ENCODE results near the gene SFSWAP. TPM values are rescaled to one million over a fixed set of nuclear protein-coding genes. Genes with fewer than 3 reads are reported as not detected.
"Not testable (repeated sequence)": the region's sequence is repeated elsewhere in the genome, so short reads cannot be mapped to it uniquely, and the experiment has no call there.

The SFSWAP gene
- total RNA-seq, 1 donor from 2014 or later: 17.1 TPM

DNA sequence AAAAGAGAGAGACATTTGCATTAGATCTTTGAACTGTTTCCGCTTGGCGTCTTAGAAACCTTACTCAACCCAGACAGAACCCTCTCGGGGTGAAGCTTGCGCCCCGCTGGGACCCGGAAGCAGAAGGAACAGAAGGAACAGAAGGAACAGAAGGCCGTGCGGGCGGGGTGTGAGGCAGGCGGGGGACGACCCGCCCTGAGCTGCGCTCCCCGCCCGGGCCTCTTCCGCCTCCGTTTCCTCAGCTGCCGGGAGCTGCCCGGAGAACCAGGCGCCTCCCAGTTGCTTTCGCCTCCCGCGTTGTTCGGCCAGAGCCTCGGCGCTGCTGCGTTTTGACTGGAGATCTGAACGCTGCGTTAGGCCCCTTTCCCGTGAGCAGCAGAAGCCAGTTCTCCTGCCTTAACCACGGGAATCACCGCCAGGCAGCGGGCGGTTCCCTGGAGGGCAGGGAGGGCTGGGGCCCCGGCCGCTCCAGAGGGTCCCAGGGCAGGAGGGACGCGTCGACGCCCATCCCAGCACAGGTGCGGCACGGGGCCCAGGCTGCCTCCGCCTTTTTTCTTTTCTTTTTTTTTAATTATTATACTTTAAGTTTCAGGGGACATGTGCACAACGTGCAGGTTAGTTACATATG, 98.0 kb downstream of the SFSWAP start:
- DNase-seq (ENCODE audit: low spot score): no peak

DNA sequence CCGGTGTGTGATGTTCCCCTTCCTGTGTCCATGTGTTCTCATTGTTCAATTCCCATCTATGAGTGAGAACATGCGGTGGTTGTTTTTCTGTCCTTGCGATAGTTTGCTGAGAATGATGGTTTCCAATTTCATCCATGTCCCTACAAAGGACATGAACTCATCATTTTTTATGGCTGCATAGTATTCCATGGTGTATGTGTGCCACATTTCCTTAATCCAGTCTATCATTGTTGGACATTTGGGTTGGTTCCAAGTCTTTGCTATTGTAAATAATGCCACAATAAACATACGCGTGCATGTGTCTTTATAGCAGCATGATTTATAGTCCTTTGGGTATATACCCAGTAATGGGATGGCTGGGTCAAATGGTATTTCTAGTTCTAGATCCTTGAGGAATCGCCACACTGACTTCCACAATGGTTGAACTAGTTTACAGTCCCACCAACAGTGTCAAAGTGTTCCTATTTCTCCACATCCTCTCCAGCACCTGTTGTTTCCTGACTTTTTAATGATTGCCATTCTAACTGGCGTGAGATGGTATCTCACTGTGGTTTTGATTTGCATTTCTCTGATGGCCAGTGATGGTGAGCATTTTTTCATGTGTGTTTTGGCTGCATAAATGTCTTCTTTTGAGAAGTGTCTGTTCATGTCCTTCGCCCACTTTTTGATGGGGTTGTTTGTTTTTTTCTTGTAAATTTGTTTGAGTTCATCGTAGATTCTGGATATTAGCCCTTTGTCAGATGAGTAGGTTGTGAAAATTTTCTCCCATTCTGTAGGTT, 98.8 kb downstream of the SFSWAP start:
- not testable (repeated sequence) for DNase-seq (ENCODE audit: low spot score)

DNA sequence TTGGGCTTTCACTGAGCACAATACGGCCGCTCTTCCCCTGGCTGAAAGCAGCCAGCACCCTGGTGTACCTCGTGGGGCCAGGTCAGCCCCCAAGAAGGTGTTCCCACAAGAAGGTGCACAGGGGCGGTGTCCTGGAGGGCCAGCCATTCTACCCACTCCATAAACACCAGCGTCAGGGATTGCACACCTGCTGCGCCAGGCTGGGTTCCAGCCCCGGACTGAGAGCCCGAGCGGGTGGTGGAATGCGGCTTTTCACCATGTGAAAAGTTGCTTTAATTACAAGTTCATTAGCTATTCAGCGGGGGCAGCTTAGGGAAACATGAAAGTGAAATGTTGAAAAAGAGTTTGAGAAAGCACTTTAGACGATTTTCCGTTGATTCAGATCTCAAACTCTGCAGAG, 99.8 kb downstream of the SFSWAP start:
- no peak for DNase-seq (ENCODE audit: low spot score)

DNA sequence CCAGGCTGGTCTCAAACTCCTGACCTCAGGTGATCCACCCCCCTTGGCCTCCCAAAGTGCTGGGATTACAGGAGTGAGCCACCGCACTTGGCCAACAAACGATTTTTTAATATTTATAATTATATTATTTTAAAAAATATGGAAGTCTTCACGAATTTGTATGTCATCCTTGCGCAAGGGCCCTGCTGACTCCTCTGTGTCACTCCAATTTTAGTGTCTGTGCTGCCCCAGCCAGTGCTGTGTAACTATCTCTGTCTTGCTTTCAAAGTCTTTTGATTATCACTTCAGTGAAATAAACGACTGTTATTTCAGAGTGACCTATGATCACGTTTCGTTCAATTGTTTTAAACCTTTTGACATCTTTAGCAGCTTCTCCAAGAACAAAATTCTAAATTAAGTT, 104.2 kb downstream of the SFSWAP start:
- no peak for DNase-seq (ENCODE audit: low spot score)

DNA sequence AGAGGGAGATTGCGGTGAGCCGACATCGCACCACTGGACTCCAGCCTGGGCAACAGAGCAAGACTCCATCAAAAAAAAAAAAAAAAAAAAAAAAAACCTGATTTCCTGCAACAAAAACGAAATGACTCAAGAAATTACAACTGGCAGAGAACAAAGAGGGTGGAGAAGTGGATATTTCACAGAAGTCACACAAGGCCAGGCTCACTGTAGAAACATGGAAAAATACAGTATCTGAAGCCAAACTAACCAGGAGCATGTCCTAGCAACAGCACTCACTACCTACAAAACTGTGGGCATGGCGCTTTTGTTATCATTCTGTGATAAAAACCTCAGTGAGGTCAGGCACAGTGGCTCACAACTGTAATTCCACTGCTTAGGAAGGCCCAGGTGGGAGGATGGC, 105.6 kb downstream of the SFSWAP start:
- DNase-seq (ENCODE audit: low spot score): no peak

DNA sequence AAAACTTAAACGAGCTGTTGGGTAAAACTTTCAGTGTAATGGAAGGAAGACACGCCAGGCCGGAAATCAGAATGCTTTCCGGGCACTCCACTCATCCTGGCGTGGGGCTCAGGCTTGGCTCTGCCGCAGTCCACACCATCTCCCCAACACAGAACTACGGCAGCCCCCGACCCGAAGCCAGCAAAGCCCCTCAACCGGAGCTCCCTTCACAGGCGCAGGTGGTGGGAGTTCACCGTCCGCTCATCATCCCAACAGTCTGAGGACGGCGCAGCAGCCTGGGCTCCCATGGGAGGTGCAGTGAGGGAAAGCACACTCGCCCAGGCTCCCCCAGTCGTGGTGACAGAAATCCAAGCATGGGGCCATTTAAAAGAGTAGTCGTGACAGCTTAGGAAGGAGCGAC, 106.4 kb downstream of the SFSWAP start:
- DNase-seq (ENCODE audit: low spot score): no peak

DNA sequence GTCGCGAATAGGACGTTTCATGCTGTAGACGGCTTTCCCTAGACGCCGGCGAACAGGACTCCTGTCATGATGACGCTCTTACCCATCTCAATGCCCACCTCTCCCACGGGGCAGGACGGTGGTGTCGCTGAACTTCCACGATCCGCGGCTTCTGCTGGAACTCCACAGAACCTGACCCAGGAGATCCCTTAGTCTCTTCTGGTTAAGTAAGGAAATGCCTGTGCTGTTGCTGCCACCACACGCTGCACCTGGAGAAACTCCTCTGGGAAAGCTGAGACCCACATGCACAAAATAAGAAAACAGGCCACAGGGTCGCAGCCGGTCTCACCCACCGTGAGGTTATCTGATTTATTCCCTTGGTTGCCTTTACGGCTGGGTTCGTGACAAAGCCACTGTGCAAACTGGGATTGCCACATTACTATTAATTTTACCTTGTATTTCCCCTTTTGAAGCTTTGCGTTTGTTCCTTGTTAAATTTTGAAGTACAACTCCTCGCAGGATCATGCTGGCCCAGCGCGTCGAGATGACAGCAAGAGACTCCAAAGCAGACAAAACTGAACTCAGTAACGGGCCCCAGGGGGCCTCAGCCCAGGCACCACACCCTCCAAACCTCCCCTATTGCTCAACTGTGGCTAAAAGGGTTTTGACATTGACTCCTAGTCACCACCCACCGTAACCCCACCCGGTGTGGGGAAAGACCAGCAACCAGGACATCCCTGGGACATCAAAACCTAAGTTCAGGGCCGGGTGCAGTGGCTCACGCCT, 108.1 kb downstream of the SFSWAP start:
- DNase-seq (ENCODE audit: low spot score): no peak

DNA sequence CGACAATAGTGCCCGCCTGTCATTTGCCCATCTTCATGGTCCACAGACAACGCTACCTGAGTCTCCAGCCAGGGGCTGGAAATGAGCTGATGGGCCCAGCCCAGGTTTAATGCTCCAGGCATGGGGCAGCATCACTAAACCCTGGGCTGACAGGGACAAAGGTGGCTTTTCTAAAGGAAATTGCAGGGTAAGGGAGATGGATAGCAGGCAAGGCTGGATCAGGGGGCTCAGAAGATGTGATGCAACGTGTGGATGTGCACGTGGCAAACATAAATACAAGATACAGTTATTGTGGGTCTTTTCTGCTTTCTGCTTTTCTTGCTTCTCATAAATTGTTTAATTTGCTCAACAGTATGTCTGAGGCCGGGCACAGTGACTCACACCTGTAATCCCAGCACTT, 113.6 kb downstream of the SFSWAP start:
- DNase-seq (ENCODE audit: low spot score): no peak

DNA sequence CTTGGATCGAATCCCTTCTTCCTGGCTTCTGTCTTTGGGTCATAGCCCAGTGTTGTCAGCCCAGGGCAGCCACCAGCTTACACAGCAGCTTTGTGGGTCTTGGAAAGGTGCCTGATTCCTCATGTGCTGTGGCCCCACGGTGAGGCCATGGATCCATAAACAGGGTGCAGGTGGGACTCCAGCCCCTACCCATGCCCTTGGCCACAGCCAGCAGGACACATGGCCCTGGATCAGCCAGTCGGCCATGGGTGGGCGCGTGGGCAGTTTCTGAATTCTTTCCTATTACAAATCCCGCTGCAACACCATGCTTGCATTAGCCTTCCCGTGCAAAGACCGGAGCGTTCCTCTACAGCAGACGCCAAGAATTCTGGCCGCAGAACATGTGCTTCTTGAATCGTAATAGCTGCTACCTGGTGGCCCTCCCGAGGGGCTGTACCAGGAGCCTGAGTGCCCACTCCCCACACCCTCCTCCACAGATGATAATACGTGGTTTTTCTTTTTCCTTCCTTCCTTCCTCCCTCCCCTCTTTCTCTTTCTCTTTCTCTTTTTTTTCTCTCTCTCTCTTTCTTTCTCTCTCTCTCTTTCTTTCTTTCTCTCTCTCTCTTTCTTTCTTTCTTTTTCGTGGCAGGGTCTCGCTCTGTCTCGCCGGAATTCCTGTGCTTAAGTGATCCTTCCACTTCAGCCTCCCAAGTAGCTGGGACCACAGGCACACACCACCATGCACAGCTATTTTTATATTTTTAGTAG, 114.4 kb downstream of the SFSWAP start:
- no peak for DNase-seq (ENCODE audit: low spot score)

DNA sequence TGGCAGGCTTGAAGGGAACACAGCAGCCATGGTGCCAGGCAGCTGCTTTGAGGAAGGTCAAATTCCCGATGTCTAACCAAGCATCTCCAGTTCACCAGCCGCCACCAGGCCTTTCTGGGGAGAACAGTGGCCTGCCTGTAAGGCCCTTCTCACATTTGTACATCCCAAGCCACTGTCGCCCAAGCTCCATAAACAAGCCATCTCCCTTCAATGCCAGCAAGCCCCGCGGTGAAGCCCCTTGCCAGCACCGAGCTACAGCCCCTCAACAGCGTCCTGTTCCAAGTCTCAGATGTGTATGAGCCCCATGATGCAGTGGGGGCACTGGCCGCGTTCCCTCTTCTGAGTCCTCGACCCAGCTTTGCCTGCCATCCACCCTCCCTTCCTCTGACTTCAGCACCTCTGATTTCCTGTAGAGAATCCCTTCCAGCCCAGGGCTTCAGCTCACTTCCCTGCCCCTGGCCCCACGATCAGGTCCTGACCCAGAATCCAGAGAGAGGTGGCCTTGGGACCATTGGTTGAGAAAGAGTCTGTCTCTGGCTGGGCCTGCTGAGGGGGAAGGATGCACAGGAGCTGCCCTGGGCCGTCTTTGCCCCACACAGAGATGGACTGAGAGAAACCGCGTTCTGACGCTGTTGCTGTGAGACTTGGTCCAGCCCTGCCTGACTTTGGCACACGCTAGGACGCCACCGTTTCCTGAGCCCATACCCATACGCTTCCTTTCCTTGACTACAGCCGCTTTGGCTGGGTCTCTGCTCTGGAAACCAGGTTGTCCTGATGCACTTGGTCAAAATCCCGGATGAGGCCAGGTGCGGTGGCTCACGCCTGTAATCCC, 115.4 kb downstream of the SFSWAP start:
- DNase-seq (ENCODE audit: low spot score): no peak

DNA sequence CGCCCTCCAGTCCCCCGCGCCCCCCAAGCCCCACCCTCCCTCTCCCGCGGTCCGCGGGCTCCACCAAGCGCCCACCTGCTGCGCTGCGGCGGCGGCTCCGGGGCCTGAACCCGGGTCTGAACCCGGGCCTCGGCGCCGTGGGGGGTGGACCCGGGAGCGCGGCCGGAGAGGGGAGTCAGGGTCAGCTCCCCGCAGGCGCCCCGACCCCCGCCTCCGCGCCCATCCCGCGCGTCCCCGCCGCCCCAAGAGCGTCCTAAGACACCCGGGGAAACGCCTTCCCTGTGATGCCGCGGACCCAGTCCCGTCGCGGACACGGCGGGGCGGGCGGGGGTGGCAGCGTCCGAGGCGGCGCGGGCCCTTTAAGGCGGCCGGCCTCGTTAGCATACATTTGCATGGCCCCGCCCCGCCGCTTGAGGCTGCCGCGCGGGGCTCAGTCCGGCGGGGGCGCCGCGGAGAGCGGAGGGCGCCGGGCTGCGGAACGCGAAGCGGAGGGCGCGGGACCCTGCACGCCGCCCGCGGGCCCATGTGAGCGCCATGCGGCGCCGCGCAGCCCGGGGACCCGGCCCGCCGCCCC, 117.2 kb downstream of the SFSWAP start, which contains the start of gene MMP17:
TSS of gene MMP17 (plus strand) at position 433 of the 574 bp plus-strand sequence. CDS start at position 535, 102 bp downstream.
- peak; percentile 15 for DNase-seq (ENCODE audit: low spot score)

DNA sequence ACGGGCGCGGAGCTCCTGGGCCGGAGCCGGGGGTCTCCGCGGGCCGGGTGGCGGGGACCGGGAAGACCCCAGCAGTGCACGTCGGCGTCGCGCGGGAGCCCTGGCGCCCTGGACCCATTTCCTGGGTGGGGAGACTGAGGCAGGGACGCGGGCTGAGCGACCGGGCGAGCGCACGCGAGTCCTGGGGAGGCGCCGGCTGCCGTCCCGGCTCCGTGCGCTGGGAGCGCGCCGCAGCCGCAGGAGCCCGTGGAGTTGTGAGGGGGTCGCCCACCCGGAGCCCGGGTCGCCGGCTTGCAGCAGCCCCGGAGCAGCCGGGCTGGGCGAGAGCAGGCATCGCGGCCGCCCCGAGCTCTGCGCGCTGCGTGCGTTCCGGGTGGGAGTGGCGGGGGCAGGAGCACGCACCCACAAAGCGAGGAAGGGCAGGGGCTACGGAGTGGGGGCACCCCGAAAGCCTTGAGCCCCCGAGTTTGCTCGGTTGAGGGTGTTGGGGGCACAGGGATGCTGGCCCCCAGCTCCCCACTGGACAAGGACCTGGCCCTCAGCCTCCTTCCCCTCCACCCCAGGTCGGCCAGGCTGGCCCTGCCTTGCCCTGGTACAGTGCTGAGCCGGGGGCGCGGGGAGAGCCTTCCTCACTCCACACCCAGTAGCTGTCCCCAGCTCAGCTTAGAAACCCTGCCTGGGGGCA, 117.9 kb downstream of the SFSWAP start:
- peak; percentile 9 for DNase-seq (ENCODE audit: low spot score)

DNA sequence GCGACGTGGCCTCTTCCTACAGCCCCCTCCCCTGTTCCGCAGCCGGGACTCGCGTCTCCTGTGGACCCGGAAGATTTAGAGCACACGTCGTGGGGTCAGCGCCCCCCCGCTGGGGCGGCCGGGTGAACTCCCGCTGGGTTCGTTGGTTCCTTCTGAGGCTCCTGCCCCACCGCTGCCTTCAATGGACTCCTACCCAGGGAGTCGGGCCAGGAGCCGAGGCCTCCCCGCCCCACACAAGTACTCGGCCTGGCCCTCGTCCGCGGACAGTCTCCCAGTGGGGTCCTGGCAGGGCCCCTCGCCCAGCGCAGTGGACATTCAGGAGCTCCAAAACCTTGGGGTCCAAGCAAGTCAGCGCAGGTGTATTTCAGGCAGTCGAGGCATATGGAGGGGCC, 118.5 kb downstream of the SFSWAP start:
- DNase-seq (ENCODE audit: low spot score): no peak

DNA sequence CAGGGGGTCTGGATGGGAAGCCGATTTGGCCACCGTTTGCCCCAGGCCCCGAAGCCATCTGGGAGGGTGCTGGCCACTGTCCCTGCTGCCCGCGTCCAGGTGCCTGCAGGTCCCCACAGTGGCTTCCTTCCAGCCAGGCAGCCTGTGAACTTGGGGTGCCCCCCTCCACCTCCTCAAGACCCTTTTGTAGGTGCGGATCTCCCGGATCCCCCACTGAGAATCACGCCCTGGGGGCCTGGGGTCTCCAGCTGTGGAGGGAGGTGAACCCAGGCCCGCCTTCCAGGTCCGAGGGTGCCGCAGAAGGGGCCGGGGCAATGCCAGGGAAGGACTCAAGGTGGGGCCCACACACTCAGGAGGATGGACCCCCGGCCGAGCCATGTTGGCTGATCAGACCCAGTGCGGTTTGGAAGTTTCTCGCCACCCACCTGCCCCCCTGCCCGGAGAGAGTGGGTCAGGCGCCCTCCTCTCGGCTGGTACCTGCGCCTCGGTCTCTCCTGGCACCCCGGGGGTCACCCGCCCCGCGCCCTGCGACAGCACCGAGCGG, 119.0 kb downstream of the SFSWAP start:
- peak; percentile 3 for DNase-seq (ENCODE audit: low spot score)

DNA sequence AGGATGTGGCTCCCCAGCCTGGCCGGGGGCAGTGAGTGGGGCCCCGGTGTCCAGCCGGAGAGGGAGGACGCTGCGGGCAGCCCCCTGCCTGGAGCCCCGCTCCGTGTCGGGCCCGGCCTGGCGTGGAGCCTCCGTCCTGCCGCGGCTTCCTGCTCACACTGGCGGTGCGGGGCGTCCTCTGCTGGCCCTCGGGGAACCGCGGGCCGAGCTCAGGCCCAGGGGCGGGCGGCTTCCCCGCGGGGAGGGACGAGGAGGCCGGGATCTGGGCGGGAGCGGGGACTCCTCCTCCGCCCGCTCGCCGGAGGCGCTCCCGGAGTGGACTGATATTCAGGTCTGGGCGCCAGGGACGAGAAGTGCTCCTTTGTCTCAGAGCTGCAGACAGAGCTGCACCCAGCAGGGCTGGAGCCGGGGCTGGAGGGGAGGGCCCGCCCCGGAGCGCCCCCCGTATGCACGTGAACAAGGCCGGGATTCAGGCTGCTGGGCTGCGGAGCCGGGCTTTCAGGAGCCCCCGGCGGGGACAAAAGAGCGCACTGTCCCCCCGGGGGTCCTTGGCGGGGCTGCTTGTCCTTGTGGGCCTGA, 119.5 kb downstream of the SFSWAP start:
- peak; percentile 76 for DNase-seq (ENCODE audit: low spot score)

DNA sequence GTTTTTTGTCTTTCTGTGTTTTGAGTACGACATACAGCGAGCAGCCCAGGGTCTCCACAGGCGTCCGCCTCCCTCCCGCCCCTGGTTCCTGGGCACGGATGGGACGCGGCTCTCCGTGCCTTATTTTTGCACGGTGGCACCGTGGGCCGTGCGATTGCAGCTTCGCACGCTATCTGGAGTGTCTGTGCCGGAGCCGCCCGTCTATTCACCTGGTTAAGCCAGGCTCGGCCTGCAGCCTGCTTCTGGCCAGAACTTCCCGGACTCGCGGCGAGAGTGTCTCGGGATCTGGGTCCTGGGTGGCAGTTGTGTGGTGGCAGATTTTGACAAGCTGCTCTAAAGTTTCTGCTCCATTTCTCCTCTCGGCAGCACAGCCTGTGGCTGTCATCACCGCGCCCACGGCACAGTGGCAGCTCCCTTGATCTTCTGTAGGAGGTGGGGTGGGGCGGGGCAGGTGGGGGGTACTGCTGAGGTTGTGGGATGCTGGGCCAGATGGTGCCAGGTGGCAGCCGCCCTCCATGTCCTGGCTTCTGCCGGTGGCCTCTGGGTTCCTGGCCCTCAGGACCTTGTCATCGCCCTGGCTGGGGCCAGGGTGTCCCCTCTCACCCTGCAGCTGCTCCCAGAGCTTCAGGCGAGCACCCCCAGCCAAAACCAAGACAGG, 120.2 kb downstream of the SFSWAP start:
- DNase-seq (ENCODE audit: low spot score): peak; percentile 3

DNA sequence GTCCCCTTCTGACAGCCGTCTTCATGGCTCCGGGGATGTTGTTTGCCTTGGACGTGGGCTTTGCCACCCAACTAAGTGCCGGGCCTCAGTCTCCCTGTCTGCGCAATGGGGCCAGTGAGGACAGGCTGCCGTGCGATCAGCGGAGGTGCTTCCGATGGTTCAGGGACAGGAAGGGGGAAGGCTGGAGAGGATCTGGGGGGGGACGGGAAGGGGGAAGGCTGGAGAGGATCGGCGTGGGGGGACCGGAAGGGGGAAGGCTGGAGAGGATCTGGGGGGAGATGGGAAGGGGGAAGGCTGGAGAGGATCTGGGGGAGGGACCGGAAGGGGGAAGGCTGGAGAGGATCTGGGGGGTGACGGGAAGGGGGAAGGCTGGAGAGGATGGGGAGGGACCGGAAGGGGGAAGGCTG, 120.7 kb downstream of the SFSWAP start:
- no peak for DNase-seq (ENCODE audit: low spot score)

DNA sequence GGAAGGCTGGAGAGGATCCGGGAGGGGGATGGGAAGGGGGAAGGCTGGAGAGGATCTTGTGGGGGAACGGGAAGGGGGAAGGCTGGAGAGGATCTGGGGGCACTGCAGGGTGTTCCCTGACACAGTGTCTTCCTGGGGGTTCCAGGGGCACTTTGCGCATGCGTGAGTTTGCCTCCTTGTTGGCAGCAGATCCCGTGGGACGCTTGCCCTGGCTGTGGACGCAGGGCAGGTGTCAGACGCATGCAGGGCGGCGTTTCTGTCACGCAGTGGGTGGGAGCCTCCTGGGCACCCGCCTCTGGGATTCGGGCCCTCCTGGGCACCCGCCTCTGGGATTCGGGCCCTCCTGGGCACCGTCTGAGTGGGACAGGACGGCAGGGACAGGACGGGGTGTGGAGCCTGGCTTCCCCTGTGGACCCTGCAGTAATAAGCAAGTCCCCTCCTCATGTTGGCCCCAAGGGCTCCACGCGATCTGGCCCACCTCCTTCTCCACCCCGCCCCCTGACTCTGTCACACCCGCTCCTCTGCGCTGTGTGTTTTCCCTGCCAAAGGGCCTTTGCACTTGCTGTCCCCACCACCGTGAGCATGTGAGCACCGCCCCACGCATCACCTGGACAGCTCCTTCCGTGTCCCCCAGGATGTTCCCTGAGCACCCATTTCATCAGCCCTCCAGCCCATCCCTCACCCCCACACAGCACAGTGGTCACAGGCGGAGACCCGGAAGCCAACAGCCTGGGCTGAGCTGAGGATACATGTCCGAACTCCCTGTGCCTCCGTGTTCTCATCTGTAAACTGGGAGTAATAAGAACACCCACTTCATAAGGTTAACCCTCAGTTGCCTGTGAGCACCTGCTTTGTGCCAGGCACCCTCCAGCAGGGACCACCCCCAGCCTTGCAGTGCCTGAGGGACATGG, 121.7 kb downstream of the SFSWAP start:
- DNase-seq (ENCODE audit: low spot score): no peak
